HepG2 (cell line): ENCODE data around the gene NUDT16. TPM values are rescaled to one million over a fixed set of nuclear protein-coding genes. Genes with fewer than 3 reads are reported as not detected.

Experiments
- CSRNP1 ChIP-seq: sonication (generic); formaldehyde crosslinking; IDR thresholded peaks from 2 replicates; pipeline ENCODE4 v1.8.1; 2023; ENCODE audit warnings: mild to moderate bottlenecking, missing genetic modification reagents
- GTF3A ChIP-seq: sonication (generic); formaldehyde crosslinking; conservative IDR thresholded peaks from 2 replicates; pipeline ENCODE4 v1.4.0; 2020; ENCODE audit warnings: mild to moderate bottlenecking, missing genetic modification reagents
- KDM2A ChIP-seq: sonication (generic); formaldehyde crosslinking; IDR thresholded peaks from 2 replicates; pipeline ENCODE4 v1.4.0; 2020; ENCODE audit warnings: low read depth, missing genetic modification reagents, borderline replicate concordance
- KLF15 ChIP-seq: sonication (generic); formaldehyde crosslinking; IDR thresholded peaks from 2 replicates; pipeline ENCODE4 v1.8.1; 2023; ENCODE audit warnings: borderline replicate concordance, mild to moderate bottlenecking, inconsistent platforms, missing genetic modification reagents, mixed read lengths
- PITX1 ChIP-seq: sonication (generic); formaldehyde crosslinking; IDR thresholded peaks from 2 replicates; pipeline ENCODE4 v1.5.1; 2020; ENCODE audit warnings: mild to moderate bottlenecking, missing genetic modification reagents
- SYNCRIP ChIP-seq: fragments of 200-400 bp; formaldehyde crosslinking; IDR thresholded peaks from 2 replicates; pipeline ENCODE4 v1.6.1; 2018; ENCODE audit warnings: mild to moderate bottlenecking, low read depth, low read length; ENCODE audit not compliant: insufficient read depth
- TAF15 ChIP-seq: fragments of 200-400 bp; formaldehyde crosslinking; IDR thresholded peaks from one replicate; pipeline ENCODE4 v1.6.1; 2018; ENCODE audit warnings: mild to moderate bottlenecking, low read depth, low read length; ENCODE audit not compliant: poor library complexity, severe bottlenecking
- YEATS2 ChIP-seq: sonication (generic); formaldehyde crosslinking; IDR thresholded peaks from 2 replicates; pipeline ENCODE4 v1.4.0; 2020; ENCODE audit warnings: missing genetic modification reagents, borderline replicate concordance
- ZEB1 ChIP-seq: IDR thresholded peaks from 2 replicates; pipeline ENCODE4 v1.6.1; 2012; ENCODE audit warnings: mild to moderate bottlenecking, low read depth, inconsistent platforms; ENCODE audit not compliant: insufficient replicate concordance
- ZFP37 ChIP-seq: sonication (generic); formaldehyde crosslinking; IDR thresholded peaks from 2 replicates; pipeline ENCODE4 v1.4.0; 2020; ENCODE audit warnings: missing genetic modification reagents, borderline replicate concordance
- ZNF143 ChIP-seq: sonication (generic); formaldehyde crosslinking; IDR thresholded peaks from 2 replicates; pipeline ENCODE4 v1.4.0; 2020; ENCODE audit warnings: missing genetic modification reagents
- ZNF512B ChIP-seq: sonication (generic); formaldehyde crosslinking; IDR thresholded peaks from 2 replicates; pipeline ENCODE4 v1.5.1; 2020; ENCODE audit warnings: missing genetic modification reagents, mild to moderate bottlenecking, borderline replicate concordance
- ZNF615 ChIP-seq: sonication (generic); formaldehyde crosslinking; IDR thresholded peaks from 2 replicates; pipeline ENCODE4 v1.5.0; 2020; ENCODE audit warnings: mild to moderate bottlenecking, missing genetic modification reagents, borderline replicate concordance
- ZNF644 ChIP-seq: IDR thresholded peaks from 2 replicates; pipeline ENCODE4 v1.6.1; 2016; ENCODE audit warnings: low read depth
- ZNF768 ChIP-seq: sonication (generic); formaldehyde crosslinking; IDR thresholded peaks from 2 replicates; pipeline ENCODE4 v1.4.0; 2020; ENCODE audit warnings: missing genetic modification reagents
- polyA plus RNA-seq, 8 experiments: library from polyadenylated mRNA; depleted of rRNA in 3 of 8; stranded (reverse) in 7 of 8; unstranded in 1 of 8; fragments of >200 nt; fragmentation: Illumina TruSeq in 4 of 8; extraction: Trizol in 4 of 8; gene quantifications; 2 replicates each; pipeline versions ENCODE4 v1.2.1 to v1.2.3, GENCODE V29; 2011 to 2016; ENCODE audit warnings: low read depth in 4 of 8, missing spikeins in 1 of 8, mixed read lengths in 1 of 8; ENCODE audit not compliant: insufficient read depth in 1 of 8
- total RNA-seq, 5 experiments: library from RNA; depleted of rRNA; stranded (reverse); fragments of >200 nt; fragmentation: Illumina TruSeq; extraction: Trizol; gene quantifications; 2 replicates each; pipeline ENCODE4 v1.2.3, GENCODE V29; 2016; ENCODE audit warnings: low read depth in 1 of 5
- TF ChIP-seq, protein P1 (sequence below), 2 experiments: IDR thresholded peaks; 2 replicates each; pipeline ENCODE4 v1.6.1; 2011 to 2012; ENCODE audit warnings: low read length in 2 of 2, borderline replicate concordance in 1 of 2, low read depth in 1 of 2, mild to moderate bottlenecking in 1 of 2, moderate library complexity in 1 of 2
- TF ChIP-seq, protein P2 (sequence below): sonication (generic); formaldehyde crosslinking; conservative IDR thresholded peaks from 2 replicates; pipeline ENCODE4 v1.8.0; 2022; ENCODE audit warnings: mild to moderate bottlenecking, moderate library complexity, missing genetic modification reagents

NUDT16 gene
- total and polyA plus RNA-seq, 2 of the 13 experiments (the other 11 are each of a cell fraction or from before 2014, with no cell fraction given), result 5.4 to 14.8 TPM

DNA sequence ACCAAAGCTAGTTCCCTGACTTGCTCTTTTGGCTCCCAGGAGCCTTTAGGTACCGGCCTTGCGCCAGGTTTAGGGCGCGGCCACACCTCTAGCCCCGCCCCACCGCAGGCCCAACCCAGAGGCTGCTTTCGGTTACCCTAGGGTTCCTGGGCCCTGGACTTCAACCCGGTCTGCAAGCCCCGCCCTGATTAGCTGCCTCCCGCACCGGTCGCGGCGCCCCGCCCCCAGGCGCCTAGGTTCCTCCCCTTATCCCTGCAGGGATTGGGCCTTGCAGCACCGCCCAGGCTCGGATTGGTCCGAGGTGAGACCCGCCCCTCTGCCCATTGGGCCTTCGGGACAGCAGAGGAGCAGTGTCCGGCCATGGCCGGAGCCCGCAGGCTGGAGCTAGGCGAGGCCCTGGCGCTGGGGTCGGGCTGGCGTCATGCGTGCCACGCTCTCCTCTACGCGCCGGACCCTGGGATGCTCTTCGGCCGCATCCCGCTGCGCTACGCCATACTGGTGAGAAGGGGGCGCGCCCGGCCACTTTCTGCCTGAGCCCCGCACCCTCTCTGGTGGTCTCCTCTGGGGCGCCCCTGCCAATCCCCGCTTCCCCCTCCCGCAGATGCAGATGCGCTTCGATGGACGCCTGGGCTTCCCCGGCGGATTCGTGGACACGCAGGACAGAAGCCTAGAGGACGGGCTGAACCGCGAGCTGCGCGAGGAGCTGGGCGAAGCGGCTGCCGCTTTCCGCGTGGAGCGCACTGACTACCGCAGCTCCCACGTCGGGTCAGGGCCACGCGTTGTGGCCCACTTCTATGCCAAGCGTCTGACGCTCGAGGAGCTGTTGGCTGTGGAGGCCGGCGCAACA is at the start of gene NUDT16 (continued):
- peak; percentile 45; the same call in 1 of the 2 replicates for TF ChIP-seq CSRNP1
- TF ChIP-seq YEATS2 (CRISPR knock-in tag), result peak; percentile 71
- TF ChIP-seq ZFP37 (CRISPR knock-in tag), result no peak
- TF ChIP-seq ZNF644 (CRISPR knock-in tag), result 0 out of 2 replicates have a peak, but pooled peaks have one; percentile 33
- no peak for TF ChIP-seq SYNCRIP
- TF ChIP-seq, protein P1, sequence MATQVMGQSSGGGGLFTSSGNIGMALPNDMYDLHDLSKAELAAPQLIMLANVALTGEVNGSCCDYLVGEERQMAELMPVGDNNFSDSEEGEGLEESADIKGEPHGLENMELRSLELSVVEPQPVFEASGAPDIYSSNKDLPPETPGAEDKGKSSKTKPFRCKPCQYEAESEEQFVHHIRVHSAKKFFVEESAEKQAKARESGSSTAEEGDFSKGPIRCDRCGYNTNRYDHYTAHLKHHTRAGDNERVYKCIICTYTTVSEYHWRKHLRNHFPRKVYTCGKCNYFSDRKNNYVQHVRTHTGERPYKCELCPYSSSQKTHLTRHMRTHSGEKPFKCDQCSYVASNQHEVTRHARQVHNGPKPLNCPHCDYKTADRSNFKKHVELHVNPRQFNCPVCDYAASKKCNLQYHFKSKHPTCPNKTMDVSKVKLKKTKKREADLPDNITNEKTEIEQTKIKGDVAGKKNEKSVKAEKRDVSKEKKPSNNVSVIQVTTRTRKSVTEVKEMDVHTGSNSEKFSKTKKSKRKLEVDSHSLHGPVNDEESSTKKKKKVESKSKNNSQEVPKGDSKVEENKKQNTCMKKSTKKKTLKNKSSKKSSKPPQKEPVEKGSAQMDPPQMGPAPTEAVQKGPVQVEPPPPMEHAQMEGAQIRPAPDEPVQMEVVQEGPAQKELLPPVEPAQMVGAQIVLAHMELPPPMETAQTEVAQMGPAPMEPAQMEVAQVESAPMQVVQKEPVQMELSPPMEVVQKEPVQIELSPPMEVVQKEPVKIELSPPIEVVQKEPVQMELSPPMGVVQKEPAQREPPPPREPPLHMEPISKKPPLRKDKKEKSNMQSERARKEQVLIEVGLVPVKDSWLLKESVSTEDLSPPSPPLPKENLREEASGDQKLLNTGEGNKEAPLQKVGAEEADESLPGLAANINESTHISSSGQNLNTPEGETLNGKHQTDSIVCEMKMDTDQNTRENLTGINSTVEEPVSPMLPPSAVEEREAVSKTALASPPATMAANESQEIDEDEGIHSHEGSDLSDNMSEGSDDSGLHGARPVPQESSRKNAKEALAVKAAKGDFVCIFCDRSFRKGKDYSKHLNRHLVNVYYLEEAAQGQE (IDR thresholded peaks at IDR 0.05; ENCODE audit: borderline replicate concordance in 1 of 2, low read depth in 1 of 2, low read length in 2 of 2), result no peak; a peak in 1 of 4 replicates
- no peak for TF ChIP-seq ZNF512B
- peak; percentile 73; the same call in 1 of the 2 replicates for TF ChIP-seq KDM2A (CRISPR knock-in tag)
- no peak for TF ChIP-seq ZEB1
- TF ChIP-seq ZNF615, result no peak
- peak; percentile 77 for TF ChIP-seq ZNF143 (CRISPR knock-in tag)
- TF ChIP-seq, protein P2, sequence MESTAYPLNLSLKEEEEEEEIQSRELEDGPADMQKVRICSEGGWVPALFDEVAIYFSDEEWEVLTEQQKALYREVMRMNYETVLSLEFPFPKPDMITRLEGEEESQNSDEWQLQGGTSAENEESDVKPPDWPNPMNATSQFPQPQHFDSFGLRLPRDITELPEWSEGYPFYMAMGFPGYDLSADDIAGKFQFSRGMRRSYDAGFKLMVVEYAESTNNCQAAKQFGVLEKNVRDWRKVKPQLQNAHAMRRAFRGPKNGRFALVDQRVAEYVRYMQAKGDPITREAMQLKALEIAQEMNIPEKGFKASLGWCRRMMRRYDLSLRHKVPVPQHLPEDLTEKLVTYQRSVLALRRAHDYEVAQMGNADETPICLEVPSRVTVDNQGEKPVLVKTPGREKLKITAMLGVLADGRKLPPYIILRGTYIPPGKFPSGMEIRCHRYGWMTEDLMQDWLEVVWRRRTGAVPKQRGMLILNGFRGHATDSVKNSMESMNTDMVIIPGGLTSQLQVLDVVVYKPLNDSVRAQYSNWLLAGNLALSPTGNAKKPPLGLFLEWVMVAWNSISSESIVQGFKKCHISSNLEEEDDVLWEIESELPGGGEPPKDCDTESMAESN (CRISPR knock-in tag), result 0 out of 2 replicates have a peak, but pooled peaks have one; percentile 19
- TF ChIP-seq ZNF768 (CRISPR knock-in tag), result peak; percentile 71
- peak; percentile 41; the same call in 1 of the 2 replicates for TF ChIP-seq PITX1 (CRISPR knock-in tag)
- TF ChIP-seq GTF3A (CRISPR knock-in tag), result no peak
- peak; percentile 99; the same call in 1 of the 2 replicates for TF ChIP-seq KLF15 (CRISPR knock-in tag)
- TF ChIP-seq TAF15, result no peak
